NT2/D1 (cell line): ENCODE measurements around the gene EIF5A.

ENCODE experiments used
- SUZ12 ChIP-seq: IDR thresholded peaks from 2 replicates; pipeline ENCODE4 v1.6.1; 2011; ENCODE audit not compliant: insufficient read length, insufficient read depth; ENCODE audit errors: extremely low read depth
- YY1 ChIP-seq: IDR thresholded peaks from 2 replicates; pipeline ENCODE4 v1.6.1; 2011; ENCODE audit not compliant: insufficient read length, insufficient read depth

- TF ChIP-seq SUZ12 (no peak), YY1 (no peak)
Observed at GRCh38 chr17:7290166-7290565, 17.3 kb upstream of the EIF5A start.
